Smooth muscle cell (in vitro differentiated cells): ENCODE measurements around the gene KIFC1. TPM values are rescaled to one million over a fixed set of nuclear protein-coding genes. Genes with fewer than 3 reads are reported as not detected.
A peak's percentile ranks its signal among the peaks of the same experiment; 100 is the strongest.

Experiments
- DNase-seq: peaks from one replicate; lab custom pipeline; 2025; ENCODE audit not compliant: unreplicated experiment; lab: John Stamatoyannopoulos, UW
- H2AFZ ChIP-seq: fragments of 200-600 bp; sonication (generic); 2 replicates; pipeline ENCODE4 v1.6.0; 2016; ENCODE audit warnings: antibody characterized with exemption, low read depth, mild to moderate bottlenecking
- H3F3A ChIP-seq: fragments of 200-600 bp; sonication (generic); 2 replicates; pipeline ENCODE4 v1.6.0; 2017; ENCODE audit warnings: antibody characterized with exemption, low read depth
- H3K27ac ChIP-seq: fragments of 200-600 bp; sonication (generic); 2 replicates; pipeline ENCODE4 v1.5.1; 2016; ENCODE audit warnings: low read depth, mild to moderate bottlenecking
- H3K27me3 ChIP-seq: fragments of 200-600 bp; sonication (generic); 2 replicates; pipeline ENCODE4 v1.6.1; 2016; ENCODE audit warnings: low read depth, mild to moderate bottlenecking
- H3K36me3 ChIP-seq: fragments of 200-600 bp; sonication (generic); 2 replicates; pipeline ENCODE4 v1.5.1; 2016; ENCODE audit warnings: low read depth
- H3K4me1 ChIP-seq: fragments of 200-600 bp; sonication (generic); 2 replicates; pipeline ENCODE4 v1.5.1; 2016; ENCODE audit warnings: low read depth
- H3K4me2 ChIP-seq: fragments of 200-600 bp; sonication (generic); 2 replicates; pipeline ENCODE4 v1.6.0; 2016; ENCODE audit warnings: mild to moderate bottlenecking
- H3K4me3 ChIP-seq: fragments of 200-600 bp; sonication (generic); 2 replicates; pipeline ENCODE4 v1.5.1; 2016; ENCODE audit warnings: mild to moderate bottlenecking
- H3K79me2 ChIP-seq: fragments of 200-600 bp; sonication (generic); 2 replicates; pipeline ENCODE4 v1.6.0; 2016; ENCODE audit warnings: low read depth, mild to moderate bottlenecking
- H3K9ac ChIP-seq: fragments of 200-600 bp; sonication (generic); 2 replicates; pipeline ENCODE4 v1.6.0; 2016; ENCODE audit warnings: low read depth
- H3K9me3 ChIP-seq: fragments of 200-600 bp; sonication (generic); replicated peaks from 2 replicates; pipeline ENCODE4 v1.5.1; 2016; ENCODE audit warnings: low read depth
- H4K20me1 ChIP-seq: fragments of 200-600 bp; sonication (generic); 2 replicates; pipeline ENCODE4 v1.6.0; 2016; ENCODE audit warnings: low read depth
- CTCF ChIP-seq: fragments of 200-600 bp; sonication (generic); IDR thresholded peaks from 2 replicates; pipeline ENCODE4 v1.5.1; 2017; ENCODE audit warnings: borderline replicate concordance, mild to moderate bottlenecking, antibody characterized with exemption; ENCODE audit not compliant: insufficient read depth, poor library complexity, severe bottlenecking
- WGBS: methylation state at CpG from one replicate; pipeline ENCODE4 v1.1.7; 2016; ENCODE audit warnings: low lambda C conversion rate; 5-methylcytosine and 5-hydroxymethylcytosine counted together
- polyA plus RNA-seq: library from polyadenylated mRNA; unstranded; fragments of >200 nt; fragmentation: Nextera tagmentation; extraction: Ambion mirVana; gene quantifications from 2 replicates; pipeline ENCODE4 v1.2.1, GENCODE V29; 2016
- total RNA-seq: library from RNA; depleted of rRNA; stranded (reverse); fragments of >200 nt; gene quantifications from 2 replicates; pipeline ENCODE4 v1.2.3, GENCODE V29; 2014

Gene KIFC1
- total and polyA plus RNA-seq, 2 experiments from 2014 or later: 8.8 to 12.0 TPM

- Histone ChIP-seq H3F3A (peaks cover 7% of the 10 kb centered on the region), H3K4me3 (peak overlapping the region; percentile 65), H3K9ac (peak overlapping the region; percentile 96), H3K4me2 (peak overlapping the region; percentile 98), H3K36me3 (no peaks in the 10 kb centered on the region), H3K4me1 (peaks cover 37% of the 10 kb centered on the region), H4K20me1 (peaks cover 8% of the 10 kb centered on the region), H2AFZ (peak overlapping the region; percentile 11), H3K79me2 (peaks cover 42% of the 10 kb centered on the region), H3K27me3 (no peaks in the 10 kb centered on the region), H3K9me3 (no peaks in the 10 kb centered on the region), H3K27ac (peak overlapping the region; percentile 99)
- no peak for TF ChIP-seq CTCF
- DNase-seq: no peak
- WGBS: under 1% methylated on average over 25 of the region's 25 CpGs
These were observed 25.7 kb downstream of the KIFC1 start for GRCh38 chr6:33417128-33417902.

GRCh38 chr6:33417903-33418689 lies 26.5 kb downstream of the KIFC1 start, which contains the start of gene CUTA:
Gene CUTA, minus strand, starts transcription at chr6:33418107. Its CDS starts 107 bp downstream, at chr6:33418000.
- H4K20me1 ChIP-seq: peaks cover 8% of the 10 kb centered on the region
- peaks cover 47% of the 10 kb centered on the region for H3K79me2 ChIP-seq
- WGBS: under 1% methylated on average over 50 of the region's 51 CpGs
- peak within 1 kb of the TSS; percentile 65 for H3K4me3 ChIP-seq
- DNase-seq: peak; percentile 91
- H3K9ac ChIP-seq: peak within 1 kb of the TSS; percentile 96
- H3K27me3 ChIP-seq: no peaks in the 10 kb centered on the region
- H2AFZ ChIP-seq: peak within 1 kb of the TSS; percentile 11
- H3K4me1 ChIP-seq: peaks cover 37% of the 10 kb centered on the region
- no peaks in the 10 kb centered on the region for H3K9me3 ChIP-seq
- peak; percentile 12 for TF ChIP-seq CTCF
- H3K4me2 ChIP-seq: peak within 1 kb of the TSS; percentile 98
- H3K27ac ChIP-seq: peak within 1 kb of the TSS; percentile 99
- H3K36me3 ChIP-seq: no peaks in the 10 kb centered on the region
- peaks cover 7% of the 10 kb centered on the region for H3F3A ChIP-seq

- Histone ChIP-seq H4K20me1 (peaks cover 8% of the 10 kb centered on the region), H3K4me1 (peaks cover 37% of the 10 kb centered on the region), H3K4me2 (peak overlapping the region; percentile 88), H3K27ac (peak overlapping the region; percentile 99), H2AFZ (no peak overlapping the region), H3K4me3 (peak overlapping the region; percentile 49), H3K9ac (peak overlapping the region; percentile 96), H3K36me3 (no peaks in the 10 kb centered on the region), H3K79me2 (peaks cover 47% of the 10 kb centered on the region), H3F3A (peaks cover 8% of the 10 kb centered on the region), H3K9me3 (no peaks in the 10 kb centered on the region), H3K27me3 (no peaks in the 10 kb centered on the region)
- no peak for DNase-seq
- TF ChIP-seq CTCF: no peak
- WGBS: 13% methylated on average over 8 of the region's 8 CpGs
These were observed 27.2 kb downstream of the KIFC1 start for GRCh38 chr6:33418690-33419291.
